ENCODE results near the gene LYST.
"Not testable (repeated sequence)": the region's sequence is repeated elsewhere in the genome, so short reads cannot be mapped to it uniquely, and the experiment has no call there.

The LYST gene

DNA sequence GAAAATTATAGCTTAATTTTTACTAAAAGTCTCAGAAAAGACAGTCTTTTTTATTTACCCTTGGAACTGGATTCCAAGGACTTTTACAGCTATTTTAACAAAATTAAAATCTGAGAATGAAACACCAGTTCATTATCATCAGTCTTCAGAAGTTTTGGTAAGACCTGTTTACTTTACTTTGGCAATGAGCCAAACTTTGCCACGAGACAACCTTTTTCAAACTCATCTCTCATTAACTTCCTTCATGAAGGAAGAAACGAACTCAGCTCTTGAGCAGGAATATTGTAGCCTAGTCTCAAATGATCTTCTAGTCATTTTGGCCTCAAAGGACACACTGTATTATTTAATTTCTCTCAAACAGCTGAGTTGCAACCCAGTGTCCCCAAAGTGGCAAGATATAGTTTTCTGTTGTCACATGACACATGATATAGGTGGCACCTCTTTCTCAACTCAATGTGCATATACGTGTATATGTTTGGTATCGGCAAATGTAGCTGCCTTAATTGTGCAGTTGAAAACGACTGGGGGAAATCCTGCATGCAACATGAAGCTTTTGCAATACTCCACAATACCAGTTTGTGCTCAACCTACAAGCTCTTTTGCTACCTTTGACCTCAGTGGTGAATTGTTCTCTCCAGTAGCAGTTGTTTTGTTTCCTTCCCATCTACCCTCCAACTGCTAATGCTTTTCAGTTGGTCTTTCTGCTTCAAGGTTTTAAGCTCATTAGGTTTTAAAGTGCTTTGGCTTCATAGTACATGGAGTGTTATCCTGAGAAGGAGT, 208.8 kb downstream of the LYST start:
- DNase-seq (ENCODE audit: low read depth in 2 of 2): no peak

GRCh38 chr1:235657269-235657668, 209.4 kb downstream of the LYST start:
- DNase-seq (ENCODE audit: low read depth in 2 of 2): no peak

- no peak for DNase-seq (ENCODE audit: low read depth in 2 of 2)
Observed at GRCh38 chr1:235652364-235652763, 214.3 kb downstream of the LYST start.

DNA sequence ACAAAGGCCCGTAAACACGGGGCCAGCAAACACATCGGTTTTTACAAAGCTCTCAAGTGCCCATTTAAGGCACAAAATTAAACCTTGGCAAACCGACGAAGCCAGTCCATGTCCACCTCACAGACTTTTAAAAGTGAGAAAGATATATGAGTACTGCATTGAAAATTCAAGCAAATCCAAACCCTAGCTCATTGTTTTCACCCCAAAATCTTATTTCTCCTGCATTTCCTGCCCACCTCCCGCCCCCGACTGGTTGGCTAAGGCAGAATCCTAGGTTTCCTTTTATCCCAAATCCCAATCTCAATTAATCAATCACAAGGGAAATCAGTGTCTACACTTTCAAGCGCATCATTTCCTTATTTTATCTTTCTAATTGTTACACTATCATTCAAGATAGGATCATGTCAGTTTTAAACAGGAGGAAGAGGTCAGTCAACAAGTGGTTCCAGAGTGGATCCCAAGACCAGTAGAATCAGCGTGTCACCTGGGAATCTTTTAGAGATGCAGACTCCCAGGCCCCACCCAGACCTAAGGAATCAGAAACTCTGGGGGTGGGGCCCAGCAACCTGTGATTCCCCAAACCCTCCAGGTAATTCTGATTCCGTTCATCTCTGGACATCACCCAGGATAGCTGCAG, 215.4 kb downstream of the LYST start:
- no peak for DNase-seq (ENCODE audit: low read depth in 2 of 2)

DNA sequence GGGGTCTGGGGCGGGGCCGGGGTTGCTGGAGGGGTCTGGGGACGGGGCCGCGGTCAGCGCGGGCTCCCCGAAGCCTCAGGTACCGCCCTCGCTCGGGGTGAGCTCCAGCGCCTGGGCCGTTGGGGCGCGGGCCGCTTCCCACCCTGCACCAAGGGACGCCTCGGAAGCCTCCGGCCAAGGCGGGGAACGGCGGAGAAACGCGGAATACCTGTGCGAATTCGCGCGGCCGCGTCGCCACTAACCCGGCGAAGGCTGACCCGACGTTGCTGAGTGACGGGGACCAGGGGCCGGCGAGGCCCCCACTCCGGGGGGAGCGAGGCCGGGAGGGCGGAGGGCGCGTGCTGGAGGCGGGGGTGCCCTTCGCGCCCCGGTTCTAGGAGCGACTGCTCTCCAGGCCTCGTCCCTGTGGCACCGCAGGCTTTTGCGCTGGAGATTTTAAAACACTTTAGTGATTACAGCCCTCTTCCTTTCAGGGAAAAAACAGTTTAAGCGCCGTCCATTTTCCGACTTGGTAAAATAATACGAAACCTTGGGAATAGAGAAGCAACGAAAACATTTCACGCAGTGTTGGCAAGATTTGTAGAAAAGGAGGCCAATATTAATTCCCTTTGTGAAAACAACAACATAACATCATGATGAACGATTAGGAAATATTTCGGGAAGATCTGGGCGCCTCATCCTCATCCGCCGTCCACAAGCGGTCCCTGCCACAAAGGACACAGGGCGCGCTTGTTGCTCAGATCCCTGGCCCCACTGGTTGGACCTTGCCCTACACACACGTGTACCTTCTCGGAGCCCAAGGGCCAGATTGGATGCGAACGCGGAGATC, 216.2 kb downstream of the LYST start:
- no peak for DNase-seq (ENCODE audit: low read depth in 2 of 2)

DNA sequence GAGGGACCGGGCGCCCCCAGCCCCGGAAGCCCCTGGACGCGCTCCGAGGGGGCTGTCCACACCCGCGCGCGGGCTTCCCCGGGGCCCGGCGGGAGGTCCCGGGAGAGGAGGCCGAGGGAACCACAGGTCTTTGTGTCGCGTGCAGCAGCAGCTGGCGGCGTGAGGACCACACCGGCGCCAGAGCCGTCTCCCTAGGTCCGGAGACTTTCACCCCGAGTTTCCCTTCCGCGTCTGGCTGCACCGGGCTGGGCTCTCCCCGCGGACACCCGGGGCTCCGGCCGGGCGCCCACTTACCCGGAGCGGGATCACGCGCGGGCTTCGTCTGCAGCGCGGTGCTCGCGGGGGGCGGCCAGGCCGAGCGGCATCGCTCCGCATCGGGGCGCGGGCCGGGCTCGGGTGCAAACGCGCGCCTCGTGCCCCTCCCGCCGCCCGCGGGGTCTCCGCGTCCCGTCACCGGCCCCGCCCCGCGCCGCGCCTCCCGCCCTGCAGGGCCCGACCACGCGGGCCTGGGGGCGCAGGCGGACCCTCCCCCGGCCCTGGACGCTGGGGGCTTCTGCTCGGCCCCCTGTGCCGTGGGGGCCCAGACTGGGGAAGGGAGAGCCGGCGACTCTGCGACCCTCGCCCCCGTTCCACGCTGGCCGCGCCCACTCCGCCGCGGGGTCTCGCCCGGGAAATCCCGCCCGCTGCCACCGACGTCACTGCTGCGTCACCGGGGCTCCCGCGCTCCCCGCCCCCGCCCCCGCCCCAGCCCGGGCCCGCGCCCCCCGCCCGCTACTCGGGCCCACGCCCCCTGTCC, 217.1 kb downstream of the LYST start, which contains the start of gene GNG4:
Gene GNG4, minus strand, starts transcription at position 417 of the 796 bp plus-strand sequence. CDS start 65,946 bp downstream, outside the sequence.
- peak in 1 of 2 donors; percentile 20 for DNase-seq (ENCODE audit: low read depth in 2 of 2)

GRCh38 chr1:235648954-235649367, 217.7 kb downstream of the LYST start:
- DNase-seq (ENCODE audit: low read depth in 2 of 2): peak; percentile 18 to 38

DNA sequence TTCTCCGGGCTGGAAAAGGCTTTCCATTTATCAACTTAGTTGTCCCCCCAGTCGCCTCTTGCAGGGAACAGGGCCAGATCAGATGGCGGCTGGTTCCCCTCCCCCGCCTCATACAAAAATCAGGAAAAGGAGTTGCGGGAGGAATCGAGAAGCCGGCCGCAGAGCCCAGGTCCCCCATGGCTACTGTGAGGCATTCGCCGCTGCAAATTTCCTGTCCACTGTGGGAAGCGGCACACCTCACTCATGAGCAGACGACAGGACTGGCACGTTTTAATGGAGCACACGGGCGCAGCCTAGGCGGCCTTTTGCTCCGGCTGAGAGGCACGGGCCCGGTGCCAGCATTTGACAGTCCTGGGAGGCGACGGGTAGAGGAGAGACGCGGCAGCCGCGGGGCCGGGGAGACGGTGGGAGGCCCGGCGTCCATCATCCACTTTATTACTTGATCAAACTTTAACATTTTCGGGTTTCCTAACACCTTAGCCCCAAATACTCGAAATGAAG, 218.2 kb downstream of the LYST start:
- no peak for DNase-seq (ENCODE audit: low read depth in 2 of 2)

DNA sequence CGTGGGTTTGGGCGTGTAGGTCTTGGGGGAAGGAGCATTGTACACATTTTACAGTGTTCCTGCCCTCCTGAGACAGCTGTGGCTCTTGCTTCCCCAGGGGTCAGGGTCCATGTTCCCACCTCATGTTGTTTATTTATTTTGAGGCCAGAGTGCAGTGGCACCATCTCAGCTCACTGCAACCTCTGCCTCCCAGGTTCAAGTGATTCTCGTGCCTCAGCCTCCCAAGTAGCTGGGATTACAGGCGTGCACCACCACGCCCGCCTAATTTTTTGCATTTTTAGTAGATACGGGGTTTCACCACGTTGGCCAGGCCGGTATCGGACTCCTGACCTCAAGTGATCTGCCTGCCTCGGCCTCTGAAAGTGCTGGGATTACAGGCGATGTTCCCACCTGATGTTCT, 219.2 kb downstream of the LYST start:
- not testable (repeated sequence) for DNase-seq (ENCODE audit: low read depth in 2 of 2)

- no peak for DNase-seq (ENCODE audit: low read depth in 2 of 2)
Observed at GRCh38 chr1:235646463-235646862, 220.2 kb downstream of the LYST start.

DNA sequence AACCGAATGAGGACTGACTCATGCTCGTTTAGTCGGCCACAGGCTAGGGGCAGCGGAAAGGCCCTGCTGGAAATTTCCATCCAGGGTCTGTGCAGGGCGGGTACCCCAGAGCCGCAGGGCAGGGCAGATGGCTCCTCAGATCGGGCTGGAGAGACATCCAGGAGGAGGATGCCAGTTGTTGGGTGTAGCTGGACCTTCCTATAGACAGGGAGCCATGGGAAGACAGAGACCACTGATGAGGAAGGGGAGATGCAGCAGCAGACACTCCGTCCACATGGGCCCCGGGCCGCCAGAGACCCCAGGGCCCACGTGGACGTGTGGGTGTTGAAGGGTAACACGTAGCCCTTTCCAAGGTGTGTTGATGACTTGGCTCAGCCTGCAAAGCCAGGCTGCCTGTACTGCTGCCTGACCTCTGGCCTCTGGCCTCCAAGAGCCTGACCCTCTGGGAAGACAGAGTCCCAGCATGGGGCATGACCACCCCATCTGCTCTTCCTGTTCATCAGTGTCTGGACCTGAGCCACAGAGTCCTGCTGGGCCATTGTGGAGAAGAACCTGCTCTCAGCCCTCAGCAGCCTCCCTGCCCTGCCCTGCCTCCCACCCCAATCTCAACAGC, 221.9 kb downstream of the LYST start:
- no peak for DNase-seq (ENCODE audit: low read depth in 2 of 2)

DNA sequence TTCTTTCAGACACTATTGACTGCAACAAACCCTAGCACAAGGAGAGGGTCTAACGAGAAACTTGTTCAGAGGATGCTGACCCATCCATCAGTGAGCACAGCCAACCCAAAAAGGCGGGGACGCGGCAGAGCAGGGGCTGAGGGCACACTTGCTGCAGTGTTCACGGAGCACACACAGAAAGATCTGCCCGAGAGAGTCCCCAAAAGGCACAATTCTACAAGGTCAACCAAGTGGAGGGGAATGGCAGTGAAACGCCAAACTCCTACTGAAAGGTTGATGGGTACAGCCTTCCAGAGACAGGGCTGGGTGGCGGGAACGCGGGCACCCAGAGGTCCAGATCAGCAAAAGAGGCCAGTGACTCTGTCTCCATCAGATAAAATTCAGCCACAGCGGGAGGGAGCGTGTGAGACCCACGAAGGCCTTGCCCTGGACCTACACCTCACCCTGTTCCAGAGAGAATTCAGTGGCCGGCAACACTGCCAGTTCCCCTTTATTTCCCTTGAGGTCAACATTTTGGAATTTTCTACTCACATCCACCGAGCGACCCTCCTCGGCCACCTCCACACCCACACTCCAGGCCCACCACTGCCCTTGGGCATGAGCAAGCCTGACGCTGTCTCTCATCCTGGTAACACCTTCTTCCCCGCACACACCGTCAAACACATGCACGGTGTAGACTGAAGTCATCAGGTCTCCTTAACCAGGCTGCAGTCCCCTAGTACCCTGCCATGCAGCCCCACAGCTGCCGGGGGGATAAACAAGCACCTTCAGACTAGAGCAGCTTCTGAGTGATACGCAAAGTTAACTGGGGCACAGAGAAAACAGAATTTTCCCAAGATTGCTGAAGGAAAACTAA, 222.6 kb downstream of the LYST start:
- no peak for DNase-seq (ENCODE audit: low read depth in 2 of 2)

DNA sequence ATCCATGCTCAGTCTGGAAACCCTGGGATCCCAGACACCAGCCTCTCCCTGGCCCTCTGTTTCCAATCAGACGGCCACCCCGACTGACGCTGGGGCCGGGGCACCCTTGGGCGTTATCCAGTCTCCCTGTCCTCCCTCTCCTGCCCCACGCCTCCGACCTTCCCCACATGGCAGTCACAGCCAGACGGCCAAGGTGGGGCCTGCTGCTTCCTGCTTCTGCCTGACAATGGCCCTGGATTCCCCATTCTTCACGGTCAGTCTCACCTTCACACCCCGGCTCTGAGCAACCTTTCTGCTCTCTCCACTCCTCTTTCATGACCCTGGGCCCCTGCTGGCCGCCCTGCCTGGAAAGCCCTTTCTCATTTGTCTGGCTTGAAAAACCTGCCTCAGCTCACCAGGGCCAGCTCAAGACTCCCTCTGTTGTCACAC, 223.7 kb downstream of the LYST start:
- no peak for DNase-seq (ENCODE audit: low read depth in 2 of 2)

DNA sequence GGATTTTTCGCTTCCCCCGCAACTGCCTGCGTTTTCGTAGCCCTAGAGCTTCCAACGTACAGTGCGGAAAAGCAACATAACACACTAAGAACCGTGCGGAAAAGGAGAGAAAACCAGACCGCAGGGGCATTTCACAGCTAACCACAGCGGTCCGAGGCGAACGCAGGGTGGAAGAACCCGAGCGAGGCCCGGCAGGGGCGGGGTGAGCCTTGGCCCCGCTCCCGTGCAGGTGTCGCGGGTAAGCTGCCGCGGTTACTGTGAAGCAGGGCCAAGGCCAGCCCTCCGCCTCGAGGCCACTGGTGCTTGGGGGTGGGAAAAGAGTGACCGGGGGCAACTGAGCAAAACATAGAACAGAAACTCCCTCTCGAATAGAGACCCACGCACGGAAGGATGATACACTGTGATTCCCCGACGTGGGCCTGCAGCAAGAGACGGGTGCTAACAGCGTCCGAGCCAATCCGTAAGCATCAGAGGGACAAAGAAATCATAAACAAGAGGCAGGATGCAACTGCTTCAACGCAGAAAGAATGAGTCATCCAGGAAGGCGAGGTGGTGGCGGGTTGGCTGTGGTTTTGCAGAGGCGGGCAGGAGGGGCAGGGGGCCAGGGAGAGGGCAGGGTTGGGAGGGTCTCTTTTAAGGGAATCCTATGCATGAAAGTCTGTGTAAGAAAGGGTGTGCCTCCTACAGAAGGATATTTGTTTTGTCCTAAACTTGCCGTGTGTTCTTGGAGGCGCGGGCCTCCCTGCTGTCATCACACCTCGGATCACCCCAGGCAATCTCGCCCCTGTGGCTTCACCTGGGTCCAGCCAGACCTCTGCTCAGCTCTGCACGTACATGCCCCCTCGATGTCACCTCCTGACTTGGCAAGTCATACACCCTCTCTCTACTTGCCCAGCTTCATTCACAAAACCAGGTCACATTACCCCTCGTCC, 224.4 kb downstream of the LYST start:
- DNase-seq (ENCODE audit: low read depth in 2 of 2): peak; percentile 57 to 58

DNA sequence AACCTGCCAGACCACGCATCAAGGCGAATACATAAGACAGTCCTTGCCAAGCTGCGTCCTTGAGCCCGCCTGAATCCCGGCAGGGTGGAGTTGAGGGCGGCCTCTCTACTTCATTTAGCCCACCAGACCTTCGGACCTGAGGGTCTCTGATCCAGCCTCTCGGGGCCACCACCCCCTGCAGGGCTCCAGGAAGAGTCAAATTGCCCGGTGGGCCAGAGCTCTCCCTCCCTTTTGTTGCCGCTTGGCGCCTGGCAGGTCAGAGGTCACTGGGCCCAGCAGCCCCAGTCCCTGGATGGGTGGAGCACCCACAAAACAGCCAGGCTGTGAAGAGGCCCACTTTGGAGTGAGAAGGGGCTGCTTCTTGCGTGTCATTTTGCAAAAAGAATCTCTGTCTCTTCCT, 226.1 kb downstream of the LYST start:
- DNase-seq (ENCODE audit: low read depth in 2 of 2): no peak

DNA sequence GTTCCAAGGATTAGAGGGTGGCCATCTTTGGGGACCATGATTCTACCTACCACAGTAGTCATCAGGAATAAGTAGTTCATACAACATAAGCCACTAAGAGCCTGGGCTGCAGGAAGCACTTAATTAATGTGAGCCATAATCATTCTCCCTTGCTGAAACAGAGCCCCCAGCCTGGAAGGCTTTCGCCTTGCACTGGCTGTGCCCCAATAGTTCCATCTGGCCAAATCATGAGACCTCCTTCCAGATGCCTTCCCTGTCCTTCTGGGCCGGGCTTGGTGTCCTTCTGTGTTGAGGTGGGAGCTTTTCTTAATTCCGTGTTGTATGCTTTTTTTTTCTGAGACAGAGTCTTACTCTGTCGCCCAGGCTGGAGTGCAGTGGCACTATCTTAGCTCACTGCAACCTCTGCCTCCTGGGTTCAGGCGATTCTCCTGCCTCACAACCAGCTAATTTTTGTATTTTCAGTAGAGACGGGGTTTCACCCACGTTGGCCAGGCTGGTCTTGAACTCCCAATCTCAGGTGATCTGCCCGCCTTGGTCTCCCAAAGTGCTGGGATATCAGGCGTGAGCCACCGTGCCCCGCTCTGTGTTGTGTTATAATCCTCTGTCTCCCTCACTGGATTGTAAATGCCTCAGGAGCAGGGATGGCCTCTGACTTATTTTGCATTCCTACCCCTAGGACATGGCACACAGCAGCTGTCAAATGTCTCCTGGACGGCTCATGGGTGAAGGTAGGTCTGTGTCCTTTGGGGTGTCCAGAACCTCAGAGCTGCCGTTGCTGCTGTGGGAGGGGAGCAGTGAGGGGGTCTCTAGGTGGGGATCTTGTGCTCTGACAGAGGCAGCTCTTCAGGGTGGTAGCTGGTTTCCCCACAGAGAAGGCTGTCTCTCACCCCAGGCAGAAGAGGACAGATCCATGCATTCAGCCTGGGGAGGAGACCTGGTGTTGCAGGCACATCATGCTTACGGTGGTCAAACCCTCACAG, 227.2 kb downstream of the LYST start:
- DNase-seq (ENCODE audit: low read depth in 2 of 2): no peak

DNA sequence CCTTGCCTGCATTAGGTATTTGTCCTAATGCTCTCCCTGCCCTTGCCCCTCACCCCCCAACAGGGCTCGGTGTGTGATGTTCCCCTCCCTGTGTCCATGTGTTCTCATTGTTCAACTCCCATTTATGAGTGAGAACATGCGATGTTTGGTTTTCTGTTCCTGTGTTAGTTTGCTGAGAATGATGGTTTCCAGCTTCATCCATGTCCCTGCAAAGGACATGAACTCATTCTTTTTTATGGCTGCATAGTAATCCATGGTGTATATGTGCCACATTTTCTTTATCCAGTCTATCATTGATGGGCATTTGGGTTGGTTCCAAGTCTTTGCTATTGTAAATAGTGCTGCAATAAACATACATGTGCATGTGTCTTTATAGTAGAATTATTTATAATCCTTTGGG, 228.1 kb downstream of the LYST start:
- not testable (repeated sequence) for DNase-seq (ENCODE audit: low read depth in 2 of 2)
